PC-3 (cell line): Measurements from ENCODE around the gene FOXN3. TPM values are rescaled to one million over a fixed set of nuclear protein-coding genes. Genes with fewer than 3 reads are reported as not detected.

ENCODE experiments used
- ATAC-seq: fragments of 200-7000 bp; cut with Tn5 transposase; 2 replicates; pipeline ENCODE4 v1.9.1; 2020; ENCODE audit warnings: mild to moderate bottlenecking, moderate library complexity
- BruUV-seq: library from RNA; stranded (reverse); fragments of 400-500 nt; replicated peaks from 2 replicates; lab custom pipeline; 2021; lab: Mats Ljungman, UMichigan
- CTCF ChIA-PET: fragments of 300-600 bp; sonication (Branson Sonifier 250); formaldehyde crosslinking; loops from one replicate; lab custom pipeline; 2022; ENCODE audit warnings: antibody characterized with exemption; lab: Charles Lee
- POLR2A ChIA-PET: fragments of 300-600 bp; sonication (Branson Sonifier 250); formaldehyde crosslinking; loops from one replicate; lab custom pipeline; 2022; ENCODE audit warnings: antibody characterized with exemption; ENCODE audit not compliant: unreplicated experiment; lab: Charles Lee
- DNase-seq: peaks from one replicate; pipeline ENCODE4 v3.0.0-alpha.2; 2015
- H2AFZ ChIP-seq: fragments of 300-600 bp; sonication (generic); 2 replicates; pipeline ENCODE4 v1.6.0; 2016; ENCODE audit warnings: antibody characterized with exemption, low read length
- H3F3A ChIP-seq: fragments of 300-600 bp; sonication (generic); one replicate; pipeline ENCODE4 v1.6.0; 2017; ENCODE audit warnings: antibody characterized with exemption, low read length, control low read depth, mild to moderate bottlenecking; ENCODE audit not compliant: unreplicated experiment
- H3K27ac ChIP-seq: fragments of 300-600 bp; sonication (generic); 2 replicates; pipeline ENCODE4 v1.5.1; 2016; ENCODE audit warnings: mild to moderate bottlenecking, low read length
- H3K27me3 ChIP-seq: fragments of 300-600 bp; sonication (generic); 2 replicates; pipeline ENCODE4 v1.6.1; 2016; ENCODE audit warnings: low read length, mixed read lengths
- H3K36me3 ChIP-seq: fragments of 300-600 bp; sonication (generic); 2 replicates; pipeline ENCODE4 v1.6.1; 2016; ENCODE audit warnings: low read depth, mixed run types, low read length, mixed read lengths
- H3K4me1 ChIP-seq: fragments of 300-600 bp; sonication (generic); 2 replicates; pipeline ENCODE4 v1.5.1; 2016; ENCODE audit warnings: low read length; ENCODE audit not compliant: insufficient read depth
- H3K4me2 ChIP-seq: fragments of 300-600 bp; sonication (generic); 2 replicates; pipeline ENCODE4 v1.6.0; 2016; ENCODE audit warnings: low read length
- H3K4me3 ChIP-seq: fragments of 300-600 bp; sonication (generic); 2 replicates; pipeline ENCODE4 v1.5.1; 2016; ENCODE audit warnings: mild to moderate bottlenecking, low read length, mixed read lengths
- H3K79me2 ChIP-seq: fragments of 300-600 bp; sonication (generic); 2 replicates; pipeline ENCODE4 v1.6.1; 2017; ENCODE audit warnings: low read length, mixed read lengths
- H3K9ac ChIP-seq: fragments of 300-600 bp; sonication (generic); 2 replicates; pipeline ENCODE4 v1.6.0; 2016; ENCODE audit warnings: mild to moderate bottlenecking, low read length
- H3K9me2 ChIP-seq: fragments of 300-600 bp; sonication (generic); replicated peaks from 2 replicates; pipeline ENCODE4 v1.6.1; 2016; ENCODE audit warnings: mixed run types, low read length, mixed read lengths
- H3K9me3 ChIP-seq: fragments of 300-600 bp; sonication (generic); 2 replicates; pipeline ENCODE4 v1.6.1; 2016; ENCODE audit warnings: low read length, mixed read lengths
- H4K20me1 ChIP-seq: fragments of 300-600 bp; sonication (generic); 2 replicates; pipeline ENCODE4 v1.6.1; 2016; ENCODE audit warnings: low read length, mixed read lengths
- CTCF ChIP-seq: fragments of 300-600 bp; sonication (generic); conservative IDR thresholded peaks from 2 replicates; pipeline ENCODE4 v1.5.1; 2017; ENCODE audit warnings: antibody characterized with exemption, low read depth, mild to moderate bottlenecking, low read length
- EZH2 ChIP-seq: fragments of 300-600 bp; sonication (generic); IDR thresholded peaks from one replicate; pipeline ENCODE4 v1.6.1; 2017; ENCODE audit warnings: antibody characterized with exemption, mild to moderate bottlenecking, low read length; ENCODE audit not compliant: unreplicated experiment
- EZH2phosphoT487 ChIP-seq: fragments of 300-600 bp; sonication (generic); IDR thresholded peaks from 2 replicates; pipeline ENCODE4 v1.6.1; 2018; ENCODE audit warnings: mild to moderate bottlenecking, antibody characterized with exemption, low read length, borderline replicate concordance
- intact Hi-C: fragments of 100-400 bp; cut with micrococcal nuclease; formaldehyde crosslinking; loops from 2 replicates; pipeline ENCODE4 v1.9.0; 2023
- total RNA-seq: library from RNA; depleted of rRNA; stranded (reverse); fragments of >200 nt; gene quantifications from 2 replicates; pipeline ENCODE4 v1.2.3, GENCODE V29; 2014

FOXN3 gene
- total RNA-seq, 1 experiment from 2014 or later = 13.3 TPM

- no peak for ATAC-seq
- BruUV-seq = no TSS peak
Measured at GRCh38 chr14:89107626-89108025, 309.4 kb downstream of the FOXN3 start.

More at GRCh38 chr14:89107626-89108025, 309.4 kb downstream of the FOXN3 start:
- Histone ChIP-seq H3K4me1 (no peaks in the 10 kb centered on the region), H3K9me2 (no peaks in the 10 kb centered on the region), H3F3A (no peaks in the 10 kb centered on the region), H3K27ac (no peak overlapping the region), H3K4me2 (no peak overlapping the region), H3K4me3 (no peak overlapping the region), H3K9me3 (no peaks in the 10 kb centered on the region), H2AFZ (no peak overlapping the region), H4K20me1 (no peaks in the 10 kb centered on the region), H3K27me3 (no peaks in the 10 kb centered on the region; the same call in 1 of the 2 replicates), H3K9ac (no peak overlapping the region), H3K79me2 (no peaks in the 10 kb centered on the region), H3K36me3 (no peaks in the 10 kb centered on the region)
- ChIA-PET POLR2A (no interaction called here), CTCF (no interaction called here)
- intact Hi-C loops = no loop called here
- TF ChIP-seq EZH2phosphoT487 (no peak), CTCF (no peak), EZH2 (no peak)
- DNase-seq = no peak
